T-helper 1 cell treated with Interleukin-12 subunit alpha and Interleukin-12 subunit beta and Interleukin-4 antibody, amounts not matched to agents 30 μg/mL and 1 μg/mL, for 36 hours (primary cell): ENCODE measurements around the gene KANSL3.

ENCODE experiments used
- H3K27ac Mint-ChIP-seq: one replicate; pipeline ENCODE4 v1.8.0; 2021; ENCODE audit warnings: mild to moderate bottlenecking, mixed read lengths
- H3K27me3 Mint-ChIP-seq: one replicate; pipeline ENCODE4 v1.8.0; 2021; ENCODE audit warnings: low read depth, mixed read lengths
- H3K36me3 Mint-ChIP-seq: one replicate; pipeline ENCODE4 v1.8.0; 2021; ENCODE audit warnings: low read depth, mixed read lengths
- H3K4me1 Mint-ChIP-seq: one replicate; pipeline ENCODE4 v1.8.0; 2021; ENCODE audit warnings: low read depth, mixed read lengths
- H3K4me3 Mint-ChIP-seq: one replicate; pipeline ENCODE4 v1.8.0; 2021; ENCODE audit warnings: mild to moderate bottlenecking, moderate library complexity, mixed read lengths
- H3K9me3 Mint-ChIP-seq: one replicate; pipeline ENCODE4 v1.8.0; 2021; ENCODE audit warnings: mixed read lengths

The KANSL3 gene

DNA sequence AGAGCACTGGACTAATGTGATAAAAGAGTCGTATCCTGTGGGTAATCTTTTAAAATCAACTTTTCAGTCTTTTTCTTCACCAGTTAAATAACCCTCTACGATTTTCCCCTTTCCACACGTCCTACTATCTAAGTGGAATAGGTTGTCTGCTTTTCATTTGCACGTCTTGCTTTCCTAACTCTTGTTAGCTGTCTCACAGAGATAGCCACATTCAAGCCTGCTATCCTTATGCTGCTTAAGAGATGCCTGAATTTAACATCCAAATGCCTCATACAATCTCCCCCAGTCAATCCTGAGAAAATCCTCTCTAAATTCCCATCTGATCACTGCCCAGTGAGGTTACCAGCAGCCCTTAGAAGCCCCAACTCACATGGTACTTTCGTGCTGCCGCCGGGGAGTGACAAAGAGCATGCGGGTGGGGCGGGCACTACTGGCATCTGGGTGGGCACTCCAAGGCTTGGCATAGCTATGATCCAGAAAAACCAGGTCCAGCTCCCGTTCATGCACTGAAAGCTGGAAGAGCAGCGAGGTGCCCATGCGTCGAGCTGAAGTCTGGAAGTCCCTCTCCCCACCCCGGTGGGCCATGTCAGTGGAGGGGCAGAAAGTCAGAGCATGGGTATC, 1.5 kb downstream of the KANSL3 start:
- Mint-ChIP-seq H3K4me3 (peak overlapping the region; percentile 92), H3K4me1 (peaks cover 43% of the 10 kb centered on the region), H3K9me3 (no peaks in the 10 kb centered on the region), H3K36me3 (peaks cover 24% of the 10 kb centered on the region), H3K27ac (peak overlapping the region; percentile 94), H3K27me3 (peaks cover 15% of the 10 kb centered on the region)

GRCh38 chr2:96633641-96634040, 4.5 kb downstream of the KANSL3 start:
- peaks cover 40% of the 10 kb centered on the region for H3K4me1 Mint-ChIP-seq
- H3K27me3 Mint-ChIP-seq: no peaks in the 10 kb centered on the region
- peaks cover 42% of the 10 kb centered on the region for H3K36me3 Mint-ChIP-seq
- H3K27ac Mint-ChIP-seq: no peak overlapping the region
- H3K9me3 Mint-ChIP-seq: no peaks in the 10 kb centered on the region
- H3K4me3 Mint-ChIP-seq: no peak overlapping the region

- Mint-ChIP-seq H3K4me1 (peaks cover 41% of the 10 kb centered on the region), H3K27me3 (no peaks in the 10 kb centered on the region), H3K4me3 (no peak overlapping the region), H3K9me3 (no peaks in the 10 kb centered on the region), H3K27ac (no peak overlapping the region), H3K36me3 (peaks cover 52% of the 10 kb centered on the region)
Measured at GRCh38 chr2:96631804-96632435, 6.2 kb downstream of the KANSL3 start.

DNA sequence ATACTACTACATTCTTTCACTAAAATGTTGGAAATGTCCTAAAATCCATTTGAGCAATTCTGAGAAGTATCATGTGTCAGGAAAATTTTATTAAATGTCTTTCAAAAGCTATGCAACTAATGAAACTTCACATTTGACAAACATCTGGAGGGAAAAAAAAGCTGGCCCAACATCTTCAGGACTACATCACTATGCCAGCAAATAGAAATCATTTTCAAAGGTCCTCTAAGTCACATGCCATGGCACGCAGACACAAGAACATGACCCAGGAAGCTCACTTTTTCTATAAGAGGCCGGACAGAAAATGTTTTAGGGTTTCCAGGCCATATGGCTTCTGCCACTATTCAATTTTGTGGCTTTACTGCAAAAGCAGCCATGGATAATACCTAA, 11.6 kb downstream of the KANSL3 start:
- H3K36me3 Mint-ChIP-seq: peaks cover 46% of the 10 kb centered on the region
- H3K4me3 Mint-ChIP-seq: no peak overlapping the region
- peaks cover 16% of the 10 kb centered on the region for H3K4me1 Mint-ChIP-seq
- H3K27me3 Mint-ChIP-seq: no peaks in the 10 kb centered on the region
- no peaks in the 10 kb centered on the region for H3K9me3 Mint-ChIP-seq
- H3K27ac Mint-ChIP-seq: no peak overlapping the region

DNA sequence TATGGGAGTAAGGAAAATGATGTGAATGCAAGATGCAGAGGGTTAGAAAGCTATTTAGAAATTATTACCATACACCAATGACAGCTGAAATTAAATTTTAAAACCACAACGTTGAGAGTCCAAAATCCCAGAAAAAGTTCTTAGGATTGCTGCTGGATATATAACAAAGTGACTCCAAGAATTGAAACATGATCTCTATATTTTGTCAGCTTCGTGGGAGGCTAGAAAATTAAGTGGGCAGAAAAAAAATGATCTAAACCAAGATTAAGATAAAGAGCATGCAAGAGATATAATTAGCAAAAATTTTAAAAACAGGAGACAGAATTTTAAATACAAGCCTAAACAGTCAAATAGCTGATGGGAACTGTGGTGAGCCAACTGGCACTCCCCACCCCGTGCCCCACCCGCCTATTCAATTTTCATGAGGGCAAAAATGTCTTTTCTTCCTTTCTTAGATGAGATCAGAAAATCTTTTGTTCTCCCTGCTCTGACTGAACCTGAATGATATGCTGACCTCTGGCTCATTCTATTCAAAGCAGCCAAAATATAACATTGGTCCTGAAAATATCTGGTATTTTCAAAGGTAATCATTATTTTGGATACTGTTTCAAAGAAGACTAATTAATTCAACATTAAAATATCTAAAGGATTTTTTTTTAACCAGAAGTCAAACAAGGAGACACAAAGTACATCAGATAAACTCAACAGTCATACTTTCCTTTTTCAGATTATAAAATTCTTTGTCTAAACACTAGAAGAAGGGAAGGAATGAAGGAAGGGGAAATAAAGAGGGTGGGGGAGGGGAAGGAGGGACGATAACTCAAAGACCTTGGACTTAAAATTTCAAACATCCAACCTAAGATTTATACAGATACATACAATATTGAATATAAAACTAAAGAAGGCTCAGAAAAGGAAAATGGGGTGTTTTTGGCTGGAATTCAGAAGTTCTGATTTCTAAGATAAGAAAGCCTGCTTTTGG, 12.2 kb downstream of the KANSL3 start:
- Mint-ChIP-seq H3K9me3 (no peaks in the 10 kb centered on the region), H3K36me3 (peaks cover 42% of the 10 kb centered on the region), H3K4me1 (peaks cover 16% of the 10 kb centered on the region), H3K4me3 (no peak overlapping the region), H3K27me3 (no peaks in the 10 kb centered on the region), H3K27ac (no peak overlapping the region)

DNA sequence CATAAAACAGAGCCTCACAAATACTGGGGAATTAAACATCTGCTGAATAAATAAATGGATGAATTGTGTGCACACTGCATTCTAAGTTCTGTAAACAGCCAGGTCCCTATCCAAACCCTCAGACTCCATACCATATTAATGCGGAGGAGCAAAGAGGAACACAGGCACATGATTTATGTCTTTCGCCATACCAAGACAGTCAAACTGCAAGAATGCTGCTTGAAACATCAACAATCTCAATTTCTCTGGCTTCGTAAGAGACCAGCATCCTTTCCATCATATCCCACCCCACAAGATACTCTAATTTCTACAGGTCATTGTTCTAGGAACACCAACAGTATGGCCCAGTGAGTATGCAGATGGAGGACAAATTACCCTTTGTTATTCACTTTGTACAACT, 15.0 kb downstream of the KANSL3 start:
- Mint-ChIP-seq H3K27ac (no peak overlapping the region), H3K4me1 (peaks cover 23% of the 10 kb centered on the region), H3K36me3 (peaks cover 34% of the 10 kb centered on the region), H3K9me3 (no peaks in the 10 kb centered on the region), H3K4me3 (no peak overlapping the region), H3K27me3 (no peaks in the 10 kb centered on the region)

DNA sequence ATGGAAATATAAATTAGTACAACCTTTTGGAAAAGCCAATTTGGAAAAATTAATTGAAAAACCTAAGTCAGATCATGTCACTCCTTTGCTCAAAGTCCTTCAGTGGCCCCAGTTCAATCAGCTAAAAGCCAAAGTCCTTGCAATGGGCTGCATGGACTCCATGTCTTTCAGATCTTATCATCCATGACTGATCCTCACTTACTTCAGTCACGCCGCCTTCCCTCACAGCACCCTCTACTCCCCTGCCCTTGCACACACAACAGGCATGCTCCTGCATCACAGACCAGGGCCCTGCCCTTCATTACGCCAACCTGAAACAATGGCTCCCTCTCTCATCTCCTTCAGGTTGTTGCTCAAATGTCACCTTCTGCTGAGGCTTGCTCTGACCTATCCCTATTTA, 15.6 kb downstream of the KANSL3 start:
- no peak overlapping the region for H3K4me3 Mint-ChIP-seq
- H3K36me3 Mint-ChIP-seq: peaks cover 29% of the 10 kb centered on the region
- H3K27me3 Mint-ChIP-seq: no peaks in the 10 kb centered on the region
- H3K4me1 Mint-ChIP-seq: peaks cover 20% of the 10 kb centered on the region
- no peak overlapping the region for H3K27ac Mint-ChIP-seq
- H3K9me3 Mint-ChIP-seq: no peaks in the 10 kb centered on the region

DNA sequence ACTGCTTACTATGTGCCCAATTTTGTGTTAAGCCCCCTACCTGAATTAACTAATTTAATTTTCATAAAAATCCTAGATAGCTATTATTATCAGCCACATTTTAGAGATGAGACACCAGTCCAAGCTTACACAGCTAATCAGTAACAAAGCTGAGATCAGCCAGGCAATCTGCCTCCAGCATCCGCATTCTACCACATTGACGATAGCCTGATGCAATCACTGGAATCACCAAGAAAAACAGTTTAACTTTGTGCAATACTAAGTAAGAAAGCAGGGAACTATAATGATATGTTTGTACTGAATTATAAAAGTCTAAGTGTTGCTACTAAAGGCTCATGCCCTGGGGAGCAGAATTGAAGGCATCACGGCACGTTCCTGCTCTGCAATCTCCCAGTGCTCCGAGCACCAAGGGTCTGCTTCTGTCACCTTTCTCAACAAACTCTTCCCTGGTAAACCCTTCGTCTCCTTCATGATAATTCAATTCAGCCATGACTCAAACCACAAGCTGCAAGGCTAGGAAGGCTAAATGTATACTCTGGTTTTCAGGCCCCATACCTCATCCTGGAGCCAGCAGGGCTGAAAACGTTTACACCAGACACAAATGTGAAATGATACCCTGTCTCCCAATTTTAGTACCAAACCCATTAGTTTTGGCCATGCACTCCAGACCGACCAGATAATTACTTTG, 19.4 kb downstream of the KANSL3 start:
- H3K4me1 Mint-ChIP-seq: peaks cover 36% of the 10 kb centered on the region
- no peaks in the 10 kb centered on the region for H3K9me3 Mint-ChIP-seq
- peaks cover 27% of the 10 kb centered on the region for H3K36me3 Mint-ChIP-seq
- H3K27ac Mint-ChIP-seq: peak overlapping the region; percentile 62
- H3K27me3 Mint-ChIP-seq: no peaks in the 10 kb centered on the region
- H3K4me3 Mint-ChIP-seq: no peak overlapping the region

- Mint-ChIP-seq H3K4me3 (peak overlapping the region; percentile 75), H3K4me1 (peaks cover 33% of the 10 kb centered on the region), H3K27me3 (no peaks in the 10 kb centered on the region), H3K36me3 (peaks cover 37% of the 10 kb centered on the region), H3K9me3 (no peaks in the 10 kb centered on the region), H3K27ac (peak overlapping the region; percentile 96)
Measured at GRCh38 chr2:96617012-96617411, 21.1 kb downstream of the KANSL3 start.

DNA sequence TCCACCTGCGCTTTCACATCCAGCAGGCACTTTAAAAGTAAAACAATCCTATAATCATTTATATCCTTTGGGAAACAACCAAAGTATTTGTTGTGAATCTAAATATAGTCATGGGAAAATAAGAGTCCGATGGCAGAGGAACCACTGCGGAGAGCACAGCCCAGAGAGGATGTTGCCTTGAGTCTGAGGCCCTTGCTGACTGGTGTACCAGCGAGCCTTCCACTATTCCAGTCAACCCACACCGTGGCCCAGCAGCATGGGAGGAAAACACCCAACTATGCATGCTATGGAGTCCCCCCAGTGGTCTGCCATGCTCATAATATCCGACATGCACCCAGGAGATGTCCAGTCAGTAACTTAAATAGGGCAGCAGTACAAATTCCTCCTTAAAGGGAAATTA, 21.6 kb downstream of the KANSL3 start:
- no peaks in the 10 kb centered on the region for H3K9me3 Mint-ChIP-seq
- H3K4me3 Mint-ChIP-seq: peak overlapping the region; percentile 75
- H3K36me3 Mint-ChIP-seq: peaks cover 40% of the 10 kb centered on the region
- H3K27ac Mint-ChIP-seq: peak overlapping the region; percentile 96
- H3K4me1 Mint-ChIP-seq: peaks cover 33% of the 10 kb centered on the region
- no peaks in the 10 kb centered on the region for H3K27me3 Mint-ChIP-seq

DNA sequence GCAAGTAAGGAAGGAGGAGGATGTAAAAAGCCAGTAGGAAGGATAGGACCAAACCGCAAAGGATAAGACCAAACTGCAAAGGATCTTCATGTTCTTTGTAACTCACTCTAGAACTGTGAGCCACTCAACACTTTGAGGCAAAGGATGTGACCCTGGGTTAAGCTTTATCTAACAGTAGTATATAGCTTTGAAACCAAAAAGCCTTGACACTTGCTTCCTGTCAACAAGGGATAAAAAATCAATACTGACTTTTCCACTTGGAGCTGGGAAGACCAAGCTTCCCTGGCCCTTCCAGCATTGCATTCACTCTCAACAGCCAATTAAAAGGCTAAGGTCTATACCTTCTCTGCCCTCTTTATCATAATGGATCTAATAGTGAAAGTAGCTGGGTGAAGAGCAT, 22.0 kb downstream of the KANSL3 start:
- H3K4me3 Mint-ChIP-seq: peak overlapping the region; percentile 75
- peak overlapping the region; percentile 96 for H3K27ac Mint-ChIP-seq
- no peaks in the 10 kb centered on the region for H3K9me3 Mint-ChIP-seq
- no peaks in the 10 kb centered on the region for H3K27me3 Mint-ChIP-seq
- peaks cover 44% of the 10 kb centered on the region for H3K36me3 Mint-ChIP-seq
- H3K4me1 Mint-ChIP-seq: peaks cover 33% of the 10 kb centered on the region

DNA sequence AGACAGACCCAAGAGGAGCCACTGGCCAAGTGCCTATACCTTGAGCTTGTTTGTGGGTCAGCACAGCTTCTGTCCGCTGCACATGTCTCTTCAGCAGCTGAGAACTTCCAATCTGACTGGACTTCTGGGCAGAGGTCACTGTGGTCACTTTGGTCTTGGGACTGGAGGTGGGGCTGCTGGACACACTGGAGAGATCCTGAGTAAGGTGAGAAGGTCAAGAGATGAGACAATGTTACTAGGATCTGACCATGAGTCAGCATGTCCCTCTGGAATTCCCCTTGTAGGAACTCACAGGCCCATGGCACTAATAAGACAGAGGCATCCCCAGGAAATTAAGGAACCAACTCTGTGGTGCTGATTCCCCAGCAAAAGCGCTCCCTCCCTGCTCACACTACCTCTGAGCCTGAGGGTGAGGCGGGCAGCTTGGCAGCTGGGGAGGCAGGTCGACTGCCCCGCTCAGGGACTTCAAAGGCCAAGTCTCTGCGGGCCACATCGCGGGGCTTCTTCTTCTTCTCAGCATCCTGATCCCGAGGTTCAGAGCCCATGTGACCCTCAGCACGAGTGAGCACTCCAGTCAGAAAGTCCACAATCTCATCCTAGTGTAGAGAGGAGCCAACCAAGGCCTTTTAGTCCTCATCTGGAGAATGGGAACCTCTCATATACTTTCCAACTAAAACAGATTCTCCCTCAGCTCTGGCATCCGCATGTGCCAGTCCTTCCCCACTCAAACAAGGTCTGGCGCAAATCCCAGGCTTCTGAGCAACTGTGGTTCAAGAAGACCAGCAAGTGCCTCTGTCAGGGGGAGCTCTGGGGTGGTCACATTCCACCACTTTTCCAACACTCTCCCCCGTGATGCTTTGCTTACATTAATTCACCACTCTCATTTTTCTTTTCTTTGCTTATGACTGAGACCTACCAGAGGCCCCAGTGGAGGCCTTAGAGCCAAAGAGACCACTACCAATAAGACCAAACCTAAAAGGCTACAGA, 29.4 kb downstream of the KANSL3 start:
- peaks cover 82% of the 10 kb centered on the region for H3K36me3 Mint-ChIP-seq
- peaks cover 15% of the 10 kb centered on the region for H3K4me1 Mint-ChIP-seq
- no peaks in the 10 kb centered on the region for H3K9me3 Mint-ChIP-seq
- H3K4me3 Mint-ChIP-seq: no peak overlapping the region
- no peaks in the 10 kb centered on the region for H3K27me3 Mint-ChIP-seq
- H3K27ac Mint-ChIP-seq: peak overlapping the region; percentile 16

- H3K9me3 Mint-ChIP-seq: no peaks in the 10 kb centered on the region
- H3K4me1 Mint-ChIP-seq: peaks cover 36% of the 10 kb centered on the region
- H3K36me3 Mint-ChIP-seq: peaks cover 76% of the 10 kb centered on the region
- no peaks in the 10 kb centered on the region for H3K27me3 Mint-ChIP-seq
- no peak overlapping the region for H3K27ac Mint-ChIP-seq
- H3K4me3 Mint-ChIP-seq: no peak overlapping the region
Measured at GRCh38 chr2:96604104-96604503, 34.0 kb downstream of the KANSL3 start.
